ENCODE results near the gene NEK4. TPM values are rescaled to one million over a fixed set of nuclear protein-coding genes. Genes with fewer than 3 reads are reported as not detected.
A peak's percentile ranks its signal among the peaks of the same experiment; 100 is the strongest.
"Not testable (repeated sequence)": the region's sequence is repeated elsewhere in the genome, so short reads cannot be mapped to it uniquely, and the experiment has no call there.

Gene NEK4
- total RNA-seq, 1 donor from 2014 or later, result 11.4 TPM

DNA sequence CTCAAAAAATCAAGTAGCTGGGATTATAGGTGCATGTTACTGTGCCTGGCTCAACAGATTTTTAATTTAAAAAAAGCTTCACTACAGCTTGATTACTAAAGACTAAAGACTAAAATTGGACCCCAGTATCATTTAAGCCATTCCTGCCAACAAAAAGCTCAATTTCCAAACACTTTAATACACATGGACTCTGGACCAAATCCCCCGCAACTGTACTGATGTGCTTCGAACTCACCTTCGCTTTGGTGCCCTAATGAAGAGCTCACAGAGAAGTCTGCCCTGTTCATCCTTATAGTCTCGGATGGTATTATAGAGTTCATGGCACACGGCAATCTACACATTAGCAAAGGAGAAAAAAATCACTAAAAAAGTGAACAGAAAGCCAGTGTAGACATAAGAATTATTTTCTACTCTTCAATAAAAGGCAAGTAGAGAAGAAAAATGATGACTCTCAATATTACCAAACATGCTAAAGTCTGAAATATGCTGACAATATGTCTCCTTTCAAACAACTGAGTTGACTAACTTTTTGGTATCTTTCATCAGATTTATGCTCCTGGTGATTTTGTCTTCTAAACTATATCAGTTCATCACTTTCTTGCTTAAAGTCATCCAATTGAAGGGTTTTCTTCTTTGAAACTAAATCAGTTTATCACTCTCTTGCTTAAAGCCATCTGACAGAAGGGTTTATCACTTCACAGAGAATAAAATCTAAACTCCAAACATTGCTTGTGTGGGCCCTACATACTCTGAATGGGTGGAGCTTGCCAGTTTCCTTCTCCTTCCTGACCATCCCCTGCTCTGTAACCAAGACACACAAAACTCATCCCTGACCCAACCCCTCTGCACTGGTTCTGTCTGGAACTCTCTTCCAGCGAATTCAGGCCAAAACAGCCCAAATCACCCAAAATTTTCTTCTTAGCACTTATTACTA, 92.2 kb downstream of the NEK4 start:
- no peak overlapping the region for H3K27ac ChIP-seq
- H3K27me3 ChIP-seq, result no peaks in the 10 kb centered on the region
- intact Hi-C loops (cut with DNase I), result no loop called here
- no peak for DNase-seq (ENCODE audit: low spot score in 2 of 2)
- peaks cover 27 to 60% of the 10 kb centered on the region in 2 donors for H3K36me3 ChIP-seq
- H3K4me1 ChIP-seq, result peaks cover 0 to 11% of the 10 kb centered on the region in 2 donors
- H3K4me3 ChIP-seq, result no peak overlapping the region
- TF ChIP-seq, protein P1, sequence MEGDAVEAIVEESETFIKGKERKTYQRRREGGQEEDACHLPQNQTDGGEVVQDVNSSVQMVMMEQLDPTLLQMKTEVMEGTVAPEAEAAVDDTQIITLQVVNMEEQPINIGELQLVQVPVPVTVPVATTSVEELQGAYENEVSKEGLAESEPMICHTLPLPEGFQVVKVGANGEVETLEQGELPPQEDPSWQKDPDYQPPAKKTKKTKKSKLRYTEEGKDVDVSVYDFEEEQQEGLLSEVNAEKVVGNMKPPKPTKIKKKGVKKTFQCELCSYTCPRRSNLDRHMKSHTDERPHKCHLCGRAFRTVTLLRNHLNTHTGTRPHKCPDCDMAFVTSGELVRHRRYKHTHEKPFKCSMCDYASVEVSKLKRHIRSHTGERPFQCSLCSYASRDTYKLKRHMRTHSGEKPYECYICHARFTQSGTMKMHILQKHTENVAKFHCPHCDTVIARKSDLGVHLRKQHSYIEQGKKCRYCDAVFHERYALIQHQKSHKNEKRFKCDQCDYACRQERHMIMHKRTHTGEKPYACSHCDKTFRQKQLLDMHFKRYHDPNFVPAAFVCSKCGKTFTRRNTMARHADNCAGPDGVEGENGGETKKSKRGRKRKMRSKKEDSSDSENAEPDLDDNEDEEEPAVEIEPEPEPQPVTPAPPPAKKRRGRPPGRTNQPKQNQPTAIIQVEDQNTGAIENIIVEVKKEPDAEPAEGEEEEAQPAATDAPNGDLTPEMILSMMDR (IDR thresholded peaks at IDR 0.05), result no peak
- H3K9me3 ChIP-seq, result no peaks in the 10 kb centered on the region

DNA sequence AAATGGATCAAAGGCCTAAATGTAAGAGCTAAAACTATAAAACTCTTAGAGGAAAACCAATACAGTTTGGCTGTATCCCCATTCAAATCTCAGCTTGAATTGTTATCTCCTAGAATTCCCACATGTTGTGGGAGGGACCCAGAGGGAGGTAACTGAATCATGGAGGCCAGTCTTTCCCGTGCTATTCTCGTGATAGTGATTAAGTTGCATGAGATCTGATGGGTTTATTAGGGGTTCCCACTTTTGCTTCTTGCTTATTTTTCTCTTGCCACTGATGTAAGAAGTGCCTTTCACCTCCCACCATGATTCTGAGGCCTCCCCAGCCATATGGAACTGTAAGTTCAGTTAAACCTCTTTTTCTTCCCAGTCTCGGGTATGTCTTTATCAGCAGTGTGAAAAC, 94.5 kb downstream of the NEK4 start:
- H3K36me3 ChIP-seq, result peaks cover 35 to 75% of the 10 kb centered on the region in 2 donors

DNA sequence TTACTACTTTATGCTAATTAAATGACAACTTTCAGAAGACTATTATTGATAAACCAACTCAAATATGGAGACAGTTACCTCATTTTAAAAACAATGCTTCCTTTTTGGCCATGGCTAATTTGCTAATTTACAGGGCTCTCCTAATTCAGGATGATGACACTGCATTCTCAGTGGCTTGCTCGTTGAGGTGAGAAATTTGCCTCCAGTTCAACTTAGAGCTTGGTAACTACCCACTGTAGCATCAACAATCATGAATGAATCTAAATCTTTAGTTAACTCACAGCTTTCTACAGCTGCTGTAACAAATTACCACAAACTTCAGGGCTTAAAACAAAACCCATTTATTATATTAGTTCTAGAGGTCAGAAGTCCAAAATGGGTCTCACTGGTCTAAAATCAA, 99.1 kb downstream of the NEK4 start:
- Histone ChIP-seq H3K27me3 (no peaks in the 10 kb centered on the region), H3K9me3 (no peaks in the 10 kb centered on the region), H3K27ac (peak overlapping the region; percentile 59 to 70), H3K36me3 (peaks cover 21 to 56% of the 10 kb centered on the region in 2 donors), H3K4me3 (no peak overlapping the region), H3K4me1 (peaks cover 0 to 9% of the 10 kb centered on the region in 2 donors)
- intact Hi-C loops (cut with DNase I), result loop anchor here (1.0 kb wide), 1 partner anchor 15 kb away; the partner anchor contains the start of gene GNL3
- TF ChIP-seq, protein P1 (IDR thresholded peaks at IDR 0.05), result no peak
- DNase-seq (ENCODE audit: low spot score in 2 of 2), result no peak

More for the DNA sequence above, 94.5 kb downstream of the NEK4 start:
- H3K4me3 ChIP-seq; H3K4me1 ChIP-seq; H3K27ac ChIP-seq; intact Hi-C loops (cut with DNase I); DNase-seq (ENCODE audit: low spot score in 2 of 2); H3K27me3 ChIP-seq; H3K9me3 ChIP-seq: not testable (repeated sequence)

DNA sequence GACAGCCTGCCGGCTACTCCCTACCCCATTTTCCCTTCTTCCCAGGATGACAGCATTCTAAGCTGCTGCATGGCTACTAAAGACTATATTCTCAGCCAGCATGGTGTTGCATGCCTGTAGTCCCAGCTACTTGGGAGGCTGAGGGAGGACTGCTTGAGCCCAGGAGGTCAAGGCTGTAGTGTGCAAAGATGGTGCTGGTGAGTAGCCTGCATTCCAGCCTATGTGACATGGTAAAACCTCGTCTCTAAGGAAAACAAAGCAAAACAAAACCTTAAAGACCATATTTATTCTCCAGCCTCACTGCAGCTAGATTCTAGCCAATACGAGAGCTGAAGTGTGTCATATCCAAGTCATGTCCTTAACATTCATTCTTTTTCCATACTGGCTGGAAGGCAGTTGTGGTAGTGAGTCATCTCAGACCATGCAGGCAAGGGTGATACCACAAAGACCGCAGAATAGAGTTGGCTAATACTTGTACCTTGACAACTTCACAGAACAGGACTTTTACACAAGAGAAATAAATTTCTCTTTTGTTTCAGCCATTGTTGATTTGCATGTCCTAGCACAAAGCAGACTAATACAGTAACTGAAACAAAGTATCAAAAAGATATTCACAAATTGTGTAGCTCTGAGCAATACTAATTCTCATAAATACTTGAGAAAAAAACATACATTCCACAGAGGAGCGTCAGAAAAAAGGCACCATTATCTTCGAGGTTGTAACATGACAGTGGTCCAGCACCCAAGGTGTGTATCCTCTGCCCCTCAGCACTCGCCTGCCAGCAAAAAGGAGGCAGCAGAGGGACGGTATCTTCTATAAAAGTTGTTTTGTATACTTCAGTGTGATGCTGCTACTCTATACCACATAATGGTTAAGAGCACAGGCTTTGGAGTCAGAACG, 99.9 kb downstream of the NEK4 start:
- peaks cover 0 to 9% of the 10 kb centered on the region in 2 donors for H3K4me1 ChIP-seq
- peak overlapping the region in 1 of 2 donors; percentile 4 for H3K4me3 ChIP-seq
- peak in 1 of 2 donors; percentile 77 for DNase-seq (ENCODE audit: low spot score in 2 of 2)
- H3K9me3 ChIP-seq, result no peaks in the 10 kb centered on the region
- peak overlapping the region; percentile 59 to 70 for H3K27ac ChIP-seq
- intact Hi-C loops (cut with DNase I), result loop anchor here (1.0 kb wide), 1 partner anchor 15 kb away; the partner anchor contains the start of gene GNL3
- H3K36me3 ChIP-seq, result peaks cover 28 to 60% of the 10 kb centered on the region in 2 donors
- H3K27me3 ChIP-seq, result no peaks in the 10 kb centered on the region
- TF ChIP-seq, protein P1 (IDR thresholded peaks at IDR 0.05), result no peak

DNA sequence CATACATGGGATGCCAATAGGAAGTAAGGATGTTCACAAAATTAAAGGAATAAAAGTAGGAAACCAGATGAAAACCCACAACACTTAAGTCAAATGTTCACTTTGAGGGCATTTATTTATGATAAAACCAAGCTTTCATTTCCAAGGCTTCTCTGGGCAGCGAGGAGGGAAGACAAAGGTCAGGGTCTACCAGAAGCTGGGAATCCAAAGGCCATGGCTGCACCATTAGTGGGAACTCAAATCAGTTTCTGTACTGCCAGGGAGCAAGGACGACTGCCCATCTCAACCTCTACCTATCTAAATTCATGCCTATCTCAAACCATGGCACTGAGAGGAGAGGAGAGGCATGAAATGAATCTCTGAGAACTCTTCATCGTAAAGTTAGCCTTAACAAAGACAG, 107.6 kb downstream of the NEK4 start:
- Histone ChIP-seq H3K4me3 (no peak overlapping the region), H3K27me3 (no peaks in the 10 kb centered on the region), H3K36me3 (peaks cover 61 to 71% of the 10 kb centered on the region in 2 donors), H3K9me3 (no peaks in the 10 kb centered on the region), H3K4me1 (no peaks in the 10 kb centered on the region), H3K27ac (no peak overlapping the region)
- intact Hi-C loops (cut with DNase I), result no loop called here
- TF ChIP-seq, protein P1 (IDR thresholded peaks at IDR 0.05), result no peak
- DNase-seq (ENCODE audit: low spot score in 2 of 2), result no peak

All from ascending aorta (tissue), 2 donors.